Activated CD4-positive, alpha-beta T cell treated with anti-CD3 and anti-CD28 coated beads, Interleukin-2, Interleukin-4, amounts not matched to agents 100 ng/mL and 50 ng/mL, durations not matched to agents 16 hours and 8 hours (primary cell): ENCODE measurements around the gene ZMAT5.
"Not testable (repeated sequence)": the region's sequence is repeated elsewhere in the genome, so short reads cannot be mapped to it uniquely, and the experiment has no call there.

Experiments used
- DNase-seq: peaks from one replicate; pipeline ENCODE4 v3.0.0-alpha.2; 2020; ENCODE audit warnings: low spot score

The ZMAT5 gene

DNA sequence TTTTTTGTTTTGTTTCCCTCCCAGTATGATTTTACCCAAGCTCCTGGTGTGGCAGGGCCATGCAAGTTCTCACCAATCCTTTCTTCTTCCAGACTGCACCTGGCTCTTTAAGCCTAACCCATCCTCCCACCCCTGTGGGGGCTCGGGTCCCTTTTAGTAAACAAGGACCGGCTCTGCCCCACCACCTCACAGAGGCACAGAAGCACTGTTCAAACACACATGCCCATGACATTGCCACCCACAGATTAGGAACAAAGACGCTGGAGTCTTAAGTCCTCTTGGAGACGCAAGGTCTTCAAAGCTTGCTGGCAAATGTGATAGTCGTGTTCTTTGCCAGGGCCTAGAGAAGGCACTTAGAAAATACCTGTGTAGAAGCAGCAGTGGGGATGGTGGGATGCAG is 19.2 kb upstream of the ZMAT5 start:
- DNase-seq: no peak

DNA sequence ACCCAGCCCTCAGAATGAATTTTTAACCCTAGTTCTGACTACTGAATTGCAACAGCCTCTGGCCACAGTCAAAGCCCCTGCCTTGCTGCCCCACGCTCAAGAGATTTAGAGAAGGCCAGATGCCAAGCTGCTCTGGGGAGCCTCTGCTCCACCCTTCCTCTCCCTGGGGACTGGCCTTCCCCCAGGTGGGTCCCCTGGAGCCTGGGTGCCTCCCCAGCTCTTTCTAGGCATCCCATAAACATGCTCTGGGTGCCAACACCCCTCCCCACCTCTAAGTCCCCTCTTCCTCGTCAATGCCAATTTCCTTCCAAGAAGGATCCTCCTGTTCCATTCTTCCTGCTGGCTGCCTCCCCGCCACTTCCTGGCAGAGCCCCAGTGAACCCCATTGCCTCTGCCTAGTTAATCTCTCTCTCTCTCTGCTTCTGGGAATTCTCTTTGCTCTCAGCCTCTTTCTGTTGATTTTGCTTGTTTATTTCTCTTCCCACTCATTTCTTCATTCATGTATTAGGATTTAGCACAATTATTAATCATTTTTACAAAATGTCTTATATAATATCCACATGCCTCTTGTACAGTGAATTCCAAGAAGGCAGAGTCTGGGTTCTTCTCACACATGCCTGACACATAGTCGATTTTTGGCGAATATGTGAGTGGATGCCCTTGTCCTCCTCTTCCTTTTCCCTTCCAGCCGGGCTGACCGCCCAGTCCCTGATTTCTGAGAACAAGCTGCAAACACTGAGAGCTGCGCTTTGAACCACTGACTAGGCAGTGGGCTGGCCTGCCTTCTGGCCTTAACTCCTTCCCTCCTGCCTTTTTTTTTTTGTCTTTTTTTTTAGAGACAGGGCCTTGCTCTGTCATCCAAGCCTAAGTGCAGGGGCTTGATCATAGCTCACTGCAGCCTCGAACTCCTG is 17.9 kb upstream of the ZMAT5 start:
- DNase-seq: no peak

DNA sequence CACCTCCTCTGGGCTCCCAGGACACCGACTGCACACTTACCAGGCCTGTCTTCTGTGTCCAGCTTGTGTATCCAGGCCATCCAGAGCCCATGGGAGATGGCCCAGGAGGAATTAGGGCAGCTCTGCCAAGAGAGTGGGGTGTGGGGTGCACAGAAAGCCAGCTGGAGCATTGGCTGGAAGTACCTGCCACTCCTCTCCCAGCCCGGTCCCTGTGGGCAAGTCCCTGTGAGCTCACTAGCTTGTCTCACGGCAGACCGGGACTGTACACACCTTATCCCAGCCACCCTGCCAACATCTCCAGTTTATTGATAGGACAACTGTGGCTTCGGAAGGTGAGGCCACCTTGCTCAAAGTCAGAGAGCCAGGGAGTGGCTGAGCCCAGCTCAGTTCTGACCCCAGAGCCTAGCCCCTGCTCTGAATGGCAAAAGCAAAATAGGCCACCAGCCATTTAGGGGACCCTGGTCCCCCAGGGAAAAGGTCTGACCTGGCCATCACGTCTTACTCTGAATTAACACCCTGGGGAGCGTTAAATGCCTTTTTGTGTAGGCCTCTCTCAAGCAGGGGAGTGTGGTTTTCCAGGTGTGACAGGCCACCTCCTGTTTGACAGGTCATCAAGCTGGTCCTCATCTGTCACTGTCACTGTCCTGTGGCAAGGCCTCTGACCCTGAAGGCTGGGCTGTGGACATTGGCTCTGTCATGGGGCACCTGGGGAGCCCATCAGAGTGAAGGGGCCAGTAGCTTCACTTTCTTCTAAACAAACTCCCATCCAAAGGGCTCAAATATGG is 15.4 kb upstream of the ZMAT5 start:
- no peak for DNase-seq

GRCh38 chr22:29780748-29781676 is 14.2 kb upstream of the ZMAT5 start:
- DNase-seq: no peak

DNA sequence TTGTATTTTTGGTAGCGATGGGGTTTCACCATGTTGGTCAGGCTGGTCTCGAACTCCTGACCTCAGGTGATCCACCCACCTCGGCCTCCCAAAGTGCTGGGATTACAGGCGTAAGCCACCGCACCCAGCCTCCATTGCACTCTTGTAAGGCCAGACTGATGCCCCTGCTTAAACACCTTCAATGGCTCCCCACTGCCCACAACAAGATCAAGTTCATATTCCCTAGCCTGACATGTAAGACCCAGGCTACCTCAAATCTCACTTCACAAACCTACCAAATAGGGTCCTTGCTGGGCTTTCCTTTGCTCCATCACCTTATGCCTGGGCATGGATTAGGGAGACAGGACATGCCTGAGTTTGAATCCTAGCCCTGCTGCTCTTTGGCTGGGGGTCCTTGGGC is 13.4 kb upstream of the ZMAT5 start:
- DNase-seq: no peak

DNA sequence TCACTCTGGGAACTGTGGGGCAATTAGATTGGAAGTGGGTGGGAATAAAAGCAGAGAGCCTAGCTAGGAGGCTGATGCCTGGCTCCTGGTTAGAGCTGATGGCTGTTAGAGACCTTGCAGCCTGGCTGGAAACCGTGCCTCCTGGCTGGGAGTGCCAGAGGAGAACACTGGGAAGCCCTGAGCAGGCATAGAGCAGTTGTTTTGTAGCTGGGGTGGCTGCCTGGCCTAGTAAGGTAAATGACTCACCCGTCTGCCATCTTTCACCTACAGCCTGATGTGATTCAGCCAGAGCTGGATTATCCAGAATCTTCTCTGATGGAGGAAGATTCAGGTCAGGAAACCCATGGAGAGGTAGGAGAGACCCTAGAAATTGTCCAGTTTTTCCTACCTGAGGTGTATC is 6.4 kb upstream of the ZMAT5 start:
- no peak for DNase-seq

- DNase-seq: no peak
Measured at GRCh38 chr22:29772170-29772641, 5.4 kb upstream of the ZMAT5 start.

GRCh38 chr22:29769723-29770321 is 3.0 kb upstream of the ZMAT5 start:
- DNase-seq: no peak

DNA sequence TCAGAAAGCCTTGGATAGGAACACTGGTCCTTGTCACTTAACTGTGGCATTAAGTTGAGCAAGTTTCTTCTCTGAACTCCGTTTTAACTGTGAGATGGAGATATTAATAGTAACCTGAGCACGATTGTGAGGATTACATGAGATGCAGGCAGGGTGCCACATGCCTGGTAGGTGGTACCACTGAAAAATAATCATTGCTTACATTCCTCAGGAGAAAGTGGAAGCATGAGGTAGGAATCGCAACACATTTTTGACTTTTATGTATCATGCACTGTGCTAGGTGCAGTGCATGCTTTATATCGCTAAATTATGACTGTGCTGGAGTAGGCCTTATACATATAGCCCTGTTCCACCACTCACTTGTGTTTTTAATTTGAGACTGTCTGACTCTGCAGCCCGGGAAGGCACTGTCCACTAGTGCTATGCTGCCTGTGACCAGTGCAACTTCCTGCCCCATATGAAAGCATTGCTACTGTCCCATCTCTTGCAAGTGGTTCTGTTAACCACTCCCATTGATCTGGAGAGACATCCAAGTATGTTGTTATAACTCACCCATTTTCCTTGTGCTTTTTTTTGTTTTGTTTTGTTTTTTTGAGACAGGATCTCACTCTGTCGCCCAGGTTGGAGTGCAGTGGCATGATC is 1.4 kb upstream of the ZMAT5 start:
- no peak for DNase-seq

- DNase-seq: peak; percentile 94
Measured at GRCh38 chr22:29767171-29768051, 604 bp upstream of the ZMAT5 start, which contains the start of gene UQCR10. UQCR10 (plus strand) TSS chr22:29767369; CDS start chr22:29767399, 30 bp downstream.

GRCh38 chr22:29765905-29766631 is 739 bp downstream of the ZMAT5 start:
- DNase-seq: no peak

DNA sequence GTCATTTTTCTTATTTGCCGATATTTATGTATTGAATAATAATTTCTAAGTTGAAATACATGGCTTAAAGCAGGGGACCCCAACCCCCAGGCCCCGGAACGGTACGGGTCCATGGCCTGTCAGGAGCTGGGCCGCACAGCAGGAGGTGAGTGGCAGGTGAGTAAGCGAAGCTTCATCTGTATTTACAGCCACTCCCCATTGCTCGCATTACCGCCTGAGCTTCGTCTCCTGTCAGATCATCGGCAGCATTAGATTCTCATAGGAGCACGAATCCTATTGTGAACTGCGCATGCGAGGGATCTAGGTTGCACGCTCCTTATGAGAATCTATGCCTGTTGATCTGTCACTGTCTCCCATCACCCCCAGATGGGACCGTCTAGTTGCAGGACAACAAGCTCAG is 4.5 kb downstream of the ZMAT5 start:
- DNase-seq: no peak

- no peak for DNase-seq
Measured at GRCh38 chr22:29758959-29759358, 7.8 kb downstream of the ZMAT5 start.

- DNase-seq: no peak
Measured at GRCh38 chr22:29758068-29758622, 8.7 kb downstream of the ZMAT5 start.

DNA sequence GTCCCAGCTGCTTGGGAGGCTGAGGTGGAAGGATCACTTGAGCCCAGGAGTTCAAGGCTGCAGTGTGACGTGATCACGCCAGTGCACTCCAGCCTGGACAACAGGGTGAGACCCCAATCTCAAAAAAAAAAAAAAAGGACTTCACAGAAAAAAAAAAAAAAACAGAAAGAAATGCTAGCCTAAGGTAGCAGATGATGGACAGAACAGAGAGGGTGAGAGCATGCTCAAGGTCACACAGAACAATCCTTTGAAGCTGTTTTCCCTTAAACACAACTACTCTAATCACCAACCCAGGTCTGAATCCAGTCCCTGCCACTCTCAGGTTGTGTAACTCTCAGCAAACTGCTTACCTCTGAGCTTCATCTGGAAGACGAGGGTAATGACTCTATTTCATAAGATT is 9.7 kb downstream of the ZMAT5 start:
- no peak for DNase-seq

GRCh38 chr22:29756341-29756740 is 10.5 kb downstream of the ZMAT5 start:
- no peak for DNase-seq

DNA sequence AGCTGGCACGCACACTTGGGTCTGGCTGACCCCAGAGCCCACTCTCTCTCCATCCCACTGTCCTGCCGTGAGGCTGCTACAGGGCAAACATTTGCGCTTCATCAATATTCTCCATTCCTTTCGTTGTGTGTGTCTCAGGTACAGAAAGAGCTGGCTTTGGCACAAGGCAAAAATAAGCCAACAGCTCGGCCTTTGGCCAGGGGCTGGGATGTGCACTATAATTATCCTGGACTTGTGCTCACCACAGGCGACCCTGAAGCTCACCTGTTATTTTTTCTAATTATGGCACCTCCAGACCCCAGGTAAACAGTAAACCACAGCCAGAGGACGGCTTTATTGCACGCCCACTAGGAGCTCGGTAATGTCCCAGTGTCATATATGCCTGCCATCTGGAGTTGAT is 10.9 kb downstream of the ZMAT5 start:
- no peak for DNase-seq

GRCh38 chr22:29754658-29755395 is 12.0 kb downstream of the ZMAT5 start:
- not testable (repeated sequence) for DNase-seq
